ENCODE results near the gene LRRC1. TPM values are rescaled to one million over a fixed set of nuclear protein-coding genes. Genes with fewer than 3 reads are reported as not detected.

Gene LRRC1
- total RNA-seq, 2 donors from 2014 or later = 8.3 to 10.4 TPM

- intact Hi-C loops (cut with DNase I) = no loop called here
- no peak for DNase-seq (ENCODE audit: low spot score)
Measured at GRCh38 chr6:53934023-53934422, 139.2 kb downstream of the LRRC1 start.

- intact Hi-C loops (cut with DNase I) = no loop called here
- DNase-seq (ENCODE audit: low spot score) = no peak
Measured at GRCh38 chr6:53937461-53937860, 142.7 kb downstream of the LRRC1 start.

GRCh38 chr6:53938810-53939209 is 144.0 kb downstream of the LRRC1 start:
- intact Hi-C loops (cut with DNase I) = no loop called here
- no peak for DNase-seq (ENCODE audit: low spot score)

DNA sequence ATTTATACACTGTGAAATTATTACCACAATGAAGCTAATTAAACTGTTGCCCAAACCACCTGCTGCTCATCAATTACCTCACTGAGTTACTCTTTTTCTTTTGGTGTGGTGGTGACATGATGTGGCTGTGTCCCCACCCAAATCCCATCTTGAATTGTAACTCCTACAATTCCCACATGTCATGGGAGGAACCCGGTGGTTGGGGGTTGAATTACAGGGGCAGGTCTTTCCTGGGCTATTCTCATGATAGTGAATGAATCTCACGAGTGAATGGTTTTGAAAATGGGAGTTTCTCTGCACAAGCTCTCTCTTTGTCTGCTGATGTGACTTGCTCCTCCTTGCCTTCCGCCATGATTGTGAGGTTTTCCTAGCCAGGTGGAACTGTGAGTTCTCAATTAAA is 145.0 kb downstream of the LRRC1 start:
- intact Hi-C loops (cut with DNase I) = no loop called here

DNA sequence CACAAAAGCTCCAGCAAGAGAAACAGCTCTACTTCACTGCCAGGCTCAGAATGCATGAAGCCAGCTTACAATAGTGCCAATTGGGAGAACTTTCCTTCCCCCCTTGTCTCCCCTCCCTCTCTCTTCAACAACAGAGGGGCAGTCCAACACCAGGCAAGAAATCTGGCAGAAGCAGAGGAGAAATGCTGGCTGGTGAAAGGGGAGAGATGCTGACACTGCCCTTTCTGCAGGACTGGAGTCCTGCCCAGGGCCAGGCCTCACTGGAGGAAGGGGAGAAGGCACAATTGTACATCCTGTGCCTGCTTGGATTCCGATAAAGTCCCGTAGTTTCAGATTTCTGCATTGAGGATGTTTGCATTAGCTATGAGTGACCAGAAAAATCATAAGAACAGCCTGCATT is 148.6 kb downstream of the LRRC1 start:
- intact Hi-C loops (cut with DNase I) = no loop called here
- no peak for DNase-seq (ENCODE audit: low spot score)

More for the DNA sequence above, 145.0 kb downstream of the LRRC1 start:
- DNase-seq (ENCODE audit: low spot score) = no peak

- intact Hi-C loops (cut with DNase I) = no loop called here
- DNase-seq (ENCODE audit: low spot score) = no peak
Measured at GRCh38 chr6:53944091-53944490, 149.3 kb downstream of the LRRC1 start.

- DNase-seq (ENCODE audit: low spot score) = no peak
- intact Hi-C loops (cut with DNase I) = no loop called here
Measured at GRCh38 chr6:53944543-53944942, 149.7 kb downstream of the LRRC1 start.

DNA sequence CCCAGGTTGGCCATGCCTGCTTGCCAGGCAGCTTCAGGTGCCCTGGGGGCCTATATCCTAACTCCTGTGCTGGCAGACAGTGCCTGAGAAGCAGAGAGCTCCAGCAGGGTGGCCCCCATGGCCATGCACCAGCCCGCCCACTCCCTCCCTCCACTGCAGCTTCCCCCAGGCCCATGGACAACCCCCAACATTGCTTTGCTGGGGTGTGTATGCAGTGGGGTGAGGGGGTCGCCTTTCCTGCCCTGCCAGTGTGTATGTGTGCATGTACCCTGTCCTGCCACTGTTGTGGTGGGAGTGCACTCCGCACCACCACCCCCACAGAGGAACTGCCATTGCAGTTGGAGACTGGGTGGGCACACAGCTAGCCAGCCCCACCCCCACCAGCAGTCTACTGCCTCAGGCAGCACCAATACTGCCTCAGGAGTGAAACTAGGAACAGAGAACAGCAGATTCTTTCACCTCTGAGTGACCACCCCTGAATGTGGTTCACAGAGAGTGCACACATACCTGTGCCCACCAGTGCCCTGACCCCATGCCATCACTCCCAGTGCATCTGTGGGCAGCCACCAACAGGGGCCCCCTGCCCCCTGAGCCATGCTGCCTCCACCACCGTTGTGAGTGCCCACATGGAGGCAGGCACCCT is 151.1 kb downstream of the LRRC1 start:
- no peak for DNase-seq (ENCODE audit: low spot score)
- intact Hi-C loops (cut with DNase I) = no loop called here

- intact Hi-C loops (cut with DNase I) = no loop called here
- no peak for DNase-seq (ENCODE audit: low spot score)
Measured at GRCh38 chr6:53947780-53948179, 153.0 kb downstream of the LRRC1 start.

DNA sequence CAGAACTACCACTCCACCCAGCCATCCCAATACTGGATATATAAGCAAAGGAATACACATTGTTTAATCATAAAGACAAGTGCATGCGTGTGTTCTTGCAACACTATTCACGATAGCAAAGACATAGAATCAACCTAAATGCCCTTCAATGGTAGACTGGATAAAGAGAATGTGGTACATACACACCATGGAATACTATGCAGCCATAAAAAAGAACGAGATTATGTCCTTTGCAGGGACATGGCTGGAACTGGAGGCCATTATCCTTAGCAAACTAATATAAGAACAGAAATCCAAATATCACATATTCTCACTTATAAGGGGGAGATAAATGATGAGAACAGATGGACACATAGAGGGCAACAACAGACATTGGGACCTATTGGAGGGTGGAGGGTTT is 156.6 kb downstream of the LRRC1 start:
- no peak for DNase-seq (ENCODE audit: low spot score)
- intact Hi-C loops (cut with DNase I) = no loop called here

DNA sequence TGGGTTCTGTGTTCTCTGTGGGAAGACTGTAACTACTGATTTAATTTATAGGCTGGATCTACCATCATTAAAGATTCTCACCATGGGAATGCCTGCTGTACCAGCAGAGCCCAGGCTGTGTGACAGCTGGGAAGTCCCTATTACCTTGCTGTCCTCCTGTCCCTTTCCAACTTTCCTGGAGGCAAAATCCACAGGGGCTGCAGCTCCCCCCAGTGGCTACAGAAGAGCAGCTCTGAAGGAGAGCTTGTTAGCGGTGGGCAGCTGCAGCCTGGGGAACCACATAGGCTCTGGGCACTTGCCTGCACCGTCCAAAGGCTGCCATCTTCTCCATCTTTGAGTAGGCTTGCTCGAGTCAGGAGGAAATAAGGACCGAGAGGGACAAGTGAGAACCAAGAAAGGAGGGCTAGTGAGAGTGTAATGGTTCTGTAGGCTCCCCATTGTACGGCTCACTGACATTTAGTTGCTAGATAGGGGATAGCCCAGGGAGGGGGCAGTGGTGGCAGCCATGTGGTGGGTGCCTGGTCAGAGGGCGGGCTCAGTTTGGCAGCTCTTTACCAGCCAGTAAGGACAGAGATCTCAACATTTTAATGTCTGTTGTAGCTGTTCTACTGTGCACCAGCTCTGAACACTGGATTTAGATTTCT is 161.4 kb downstream of the LRRC1 start:
- intact Hi-C loops (cut with DNase I) = no loop called here
- DNase-seq (ENCODE audit: low spot score) = peak; percentile 87

- intact Hi-C loops (cut with DNase I) = no loop called here
- DNase-seq (ENCODE audit: low spot score) = no peak
Measured at GRCh38 chr6:53956804-53957203, 162.0 kb downstream of the LRRC1 start.

DNA sequence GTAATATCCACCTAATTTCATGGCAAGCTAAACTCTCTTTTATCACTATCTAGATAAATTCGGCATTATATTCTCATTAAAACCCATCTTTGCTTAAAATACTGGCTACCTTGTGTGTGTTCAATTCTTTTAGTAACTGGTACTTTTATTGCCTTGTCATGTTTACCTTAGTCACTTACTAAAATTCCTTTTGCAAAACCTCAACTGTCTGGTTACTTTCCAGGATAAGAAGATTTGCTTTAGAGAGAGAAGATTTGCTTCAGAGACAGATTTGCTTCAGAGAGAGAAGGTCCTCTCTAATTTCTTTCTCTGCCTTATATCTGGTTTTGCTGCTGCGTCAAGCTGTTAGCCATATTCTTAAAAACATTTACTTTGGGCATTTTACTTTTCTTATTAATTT is 164.9 kb downstream of the LRRC1 start:
- no peak for DNase-seq (ENCODE audit: low spot score)
- intact Hi-C loops (cut with DNase I) = no loop called here

GRCh38 chr6:53960311-53960710 is 165.5 kb downstream of the LRRC1 start:
- intact Hi-C loops (cut with DNase I) = no loop called here
- DNase-seq (ENCODE audit: low spot score) = no peak

DNA sequence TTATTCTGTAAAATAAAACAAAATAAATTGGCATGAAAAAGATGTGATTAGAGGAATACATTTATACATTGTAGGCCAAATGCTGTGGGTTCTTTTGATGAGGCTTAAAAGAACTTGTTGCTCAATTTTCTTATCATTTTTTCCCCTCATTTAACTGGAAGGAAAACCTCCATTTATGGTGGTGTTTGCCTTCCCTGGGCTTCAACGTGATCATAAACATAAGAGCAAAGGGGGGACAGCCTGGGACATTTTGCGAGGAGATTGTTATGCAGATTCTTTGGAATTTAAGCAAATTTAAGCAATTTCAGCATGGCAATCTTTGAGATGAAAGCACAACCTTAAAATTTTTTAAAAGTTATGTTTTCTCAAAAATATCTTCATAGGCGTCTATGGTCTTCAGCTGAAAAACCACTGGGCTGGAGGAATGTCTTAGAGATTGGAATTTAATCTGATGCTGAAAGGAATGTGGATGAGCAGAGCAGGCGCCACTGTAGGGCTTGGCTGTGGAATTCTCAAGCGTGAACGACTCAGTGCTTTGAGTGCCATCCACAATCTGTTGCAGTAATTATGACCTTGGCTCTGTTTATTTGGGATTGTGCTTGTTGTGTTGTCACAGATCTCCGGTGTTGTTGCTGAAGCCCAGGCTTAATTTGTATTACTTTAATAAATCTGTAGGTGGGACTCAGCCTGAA is 167.0 kb downstream of the LRRC1 start:
- intact Hi-C loops (cut with DNase I) = no loop called here
- DNase-seq (ENCODE audit: low spot score) = no peak

DNA sequence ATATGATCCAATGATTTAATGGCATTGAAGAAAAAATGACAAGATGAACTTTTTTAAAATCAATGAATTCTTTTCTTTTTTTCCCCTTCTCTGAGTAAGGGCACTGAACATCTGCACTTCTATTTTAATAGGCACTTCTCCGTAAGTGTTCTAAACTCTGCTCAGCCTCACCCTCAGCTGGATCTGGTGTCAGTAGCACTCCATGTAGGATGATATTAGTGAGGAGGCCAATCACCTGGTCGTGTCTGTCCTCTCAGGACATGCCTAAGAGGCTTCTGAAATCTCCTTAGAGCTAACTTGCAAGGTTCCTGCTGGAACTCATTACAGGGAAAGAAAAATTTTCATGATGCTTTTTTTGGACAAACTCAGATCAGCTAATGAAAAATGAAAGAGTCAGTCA is 167.8 kb downstream of the LRRC1 start:
- intact Hi-C loops (cut with DNase I) = no loop called here
- no peak for DNase-seq (ENCODE audit: low spot score)

DNA sequence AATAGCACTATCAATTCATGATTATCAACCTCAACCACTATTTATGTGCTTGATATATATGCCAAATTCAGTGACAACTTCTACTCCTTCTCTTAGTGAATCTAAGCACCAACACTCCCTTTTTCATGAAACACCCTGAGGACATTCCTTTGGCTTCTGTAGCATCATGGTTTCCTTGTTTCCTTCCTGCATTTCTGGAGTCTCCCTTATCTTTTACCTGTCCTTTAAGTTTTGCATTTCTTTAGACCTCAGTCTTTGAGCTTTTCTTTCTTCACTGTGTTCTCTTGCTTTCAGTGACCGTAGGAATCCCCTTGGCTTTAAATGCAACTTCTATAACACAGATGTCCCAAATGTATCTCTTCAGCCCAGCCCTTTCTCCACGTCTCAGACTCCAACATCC is 172.6 kb downstream of the LRRC1 start:
- DNase-seq (ENCODE audit: low spot score) = no peak

More for the DNA sequence above, 172.6 kb downstream of the LRRC1 start:
- intact Hi-C loops (cut with DNase I) = no loop called here

Data from posterior vena cava (tissue), 2 donors.